Measurements from ENCODE around the gene CNOT4. TPM values are rescaled to one million over a fixed set of nuclear protein-coding genes. Genes with fewer than 3 reads are reported as not detected.
"Not testable (repeated sequence)": the region's sequence is repeated elsewhere in the genome, so short reads cannot be mapped to it uniquely, and the experiment has no call there.

CNOT4 gene
- total RNA-seq, 1 donor from 2014 or later = 22.8 TPM

DNA sequence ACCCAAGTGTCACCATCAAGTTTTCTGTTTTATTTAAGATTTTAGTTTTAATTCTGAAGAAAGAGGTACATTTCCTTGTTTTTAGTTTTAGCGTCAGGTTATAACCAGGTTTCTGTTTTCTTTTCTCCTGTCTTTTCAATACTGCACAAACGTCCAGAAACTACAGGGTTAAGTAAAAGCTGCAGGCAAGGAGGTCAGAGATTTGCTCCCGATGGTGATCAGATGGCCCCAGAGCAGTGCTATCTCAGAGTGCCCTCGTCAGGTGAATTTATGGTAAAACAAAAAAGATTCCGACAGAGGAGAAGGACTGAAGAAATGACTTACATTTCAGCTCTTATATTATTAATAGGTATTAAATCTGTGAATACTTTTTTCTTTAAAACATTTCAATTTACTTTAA is 148.1 kb downstream of the CNOT4 start:
- no peak overlapping the region for H3K27ac Mint-ChIP-seq (ENCODE audit: unreplicated experiment)
- no peak for DNase-seq (ENCODE audit: extremely low spot score, unreplicated experiment)
- no peaks in the 10 kb centered on the region for H3K4me1 Mint-ChIP-seq (ENCODE audit: unreplicated experiment)
- no peaks in the 10 kb centered on the region for H3K27me3 Mint-ChIP-seq (ENCODE audit: unreplicated experiment)
- no peak overlapping the region for H3K4me3 Mint-ChIP-seq (ENCODE audit: unreplicated experiment)
- TF ChIP-seq, protein P1, sequence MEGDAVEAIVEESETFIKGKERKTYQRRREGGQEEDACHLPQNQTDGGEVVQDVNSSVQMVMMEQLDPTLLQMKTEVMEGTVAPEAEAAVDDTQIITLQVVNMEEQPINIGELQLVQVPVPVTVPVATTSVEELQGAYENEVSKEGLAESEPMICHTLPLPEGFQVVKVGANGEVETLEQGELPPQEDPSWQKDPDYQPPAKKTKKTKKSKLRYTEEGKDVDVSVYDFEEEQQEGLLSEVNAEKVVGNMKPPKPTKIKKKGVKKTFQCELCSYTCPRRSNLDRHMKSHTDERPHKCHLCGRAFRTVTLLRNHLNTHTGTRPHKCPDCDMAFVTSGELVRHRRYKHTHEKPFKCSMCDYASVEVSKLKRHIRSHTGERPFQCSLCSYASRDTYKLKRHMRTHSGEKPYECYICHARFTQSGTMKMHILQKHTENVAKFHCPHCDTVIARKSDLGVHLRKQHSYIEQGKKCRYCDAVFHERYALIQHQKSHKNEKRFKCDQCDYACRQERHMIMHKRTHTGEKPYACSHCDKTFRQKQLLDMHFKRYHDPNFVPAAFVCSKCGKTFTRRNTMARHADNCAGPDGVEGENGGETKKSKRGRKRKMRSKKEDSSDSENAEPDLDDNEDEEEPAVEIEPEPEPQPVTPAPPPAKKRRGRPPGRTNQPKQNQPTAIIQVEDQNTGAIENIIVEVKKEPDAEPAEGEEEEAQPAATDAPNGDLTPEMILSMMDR (IDR thresholded peaks at IDR 0.05) = no peak
- H3K36me3 Mint-ChIP-seq (ENCODE audit: unreplicated experiment) = peaks cover 27% of the 10 kb centered on the region
- H3K9me3 Mint-ChIP-seq (ENCODE audit: unreplicated experiment) = no peaks in the 10 kb centered on the region

DNA sequence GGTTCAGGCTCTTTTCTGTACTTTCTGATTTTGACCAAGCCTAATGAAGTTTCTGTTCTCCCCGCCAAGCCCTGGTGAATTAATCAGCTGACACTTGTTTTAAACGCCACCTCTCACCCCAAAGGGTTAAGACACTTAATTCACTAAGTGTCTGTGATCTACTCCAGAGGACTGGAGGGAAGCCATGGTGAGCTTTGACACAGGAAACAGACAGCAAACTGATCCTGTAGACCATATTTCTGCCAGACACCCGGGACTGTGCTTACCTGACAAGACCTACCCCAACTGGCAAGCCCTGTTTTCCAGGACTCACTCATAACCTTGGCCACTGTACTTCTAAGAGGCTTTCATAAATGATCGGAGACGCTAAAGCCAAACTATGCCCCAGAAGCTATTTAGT is 150.3 kb downstream of the CNOT4 start:
- no peaks in the 10 kb centered on the region for H3K9me3 Mint-ChIP-seq (ENCODE audit: unreplicated experiment)
- H3K36me3 Mint-ChIP-seq (ENCODE audit: unreplicated experiment) = peaks cover 27% of the 10 kb centered on the region
- no peak overlapping the region for H3K27ac Mint-ChIP-seq (ENCODE audit: unreplicated experiment)
- H3K27me3 Mint-ChIP-seq (ENCODE audit: unreplicated experiment) = peaks cover 13% of the 10 kb centered on the region
- no peak overlapping the region for H3K4me3 Mint-ChIP-seq (ENCODE audit: unreplicated experiment)
- no peak for DNase-seq (ENCODE audit: extremely low spot score, unreplicated experiment)
- no peaks in the 10 kb centered on the region for H3K4me1 Mint-ChIP-seq (ENCODE audit: unreplicated experiment)
- TF ChIP-seq, protein P1 (IDR thresholded peaks at IDR 0.05) = no peak

DNA sequence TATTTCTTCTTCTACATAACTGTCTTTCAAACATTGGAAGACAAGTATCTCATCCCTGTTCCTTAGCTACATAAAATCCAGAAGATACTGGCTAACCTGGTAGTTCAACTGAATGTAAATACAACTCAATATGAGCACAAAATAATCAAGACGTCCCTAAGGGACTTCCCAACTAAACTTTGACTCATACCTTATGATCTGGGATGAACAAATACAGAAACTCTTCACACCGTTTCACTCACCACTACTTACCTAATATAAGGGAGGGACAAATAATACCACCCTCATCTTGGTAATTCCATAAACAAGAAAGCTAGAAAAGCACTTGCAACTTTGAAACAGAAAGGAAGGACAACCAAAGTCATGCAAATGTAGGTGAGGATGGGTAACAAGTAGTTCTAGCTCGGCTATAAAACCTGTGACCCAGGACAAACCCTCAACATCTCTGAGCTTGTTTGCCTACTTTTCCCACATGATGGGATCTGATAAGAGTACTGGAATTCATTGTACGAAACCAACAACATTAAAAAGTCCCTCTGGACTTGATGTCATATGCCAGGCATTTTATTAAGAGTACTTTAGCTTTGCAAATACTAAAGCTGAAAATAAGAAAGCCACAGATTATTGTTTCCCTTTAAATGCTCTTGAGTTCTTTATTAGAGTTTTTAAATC is 154.4 kb downstream of the CNOT4 start:
- Mint-ChIP-seq H3K36me3 (ENCODE audit: unreplicated experiment) (no peaks in the 10 kb centered on the region), H3K4me1 (ENCODE audit: unreplicated experiment) (no peaks in the 10 kb centered on the region), H3K9me3 (ENCODE audit: unreplicated experiment) (no peaks in the 10 kb centered on the region), H3K27me3 (ENCODE audit: unreplicated experiment) (peaks cover 23% of the 10 kb centered on the region), H3K4me3 (ENCODE audit: unreplicated experiment) (no peak overlapping the region), H3K27ac (ENCODE audit: unreplicated experiment) (no peak overlapping the region)
- no peak for DNase-seq (ENCODE audit: extremely low spot score, unreplicated experiment)
- TF ChIP-seq, protein P1 (IDR thresholded peaks at IDR 0.05) = no peak

DNA sequence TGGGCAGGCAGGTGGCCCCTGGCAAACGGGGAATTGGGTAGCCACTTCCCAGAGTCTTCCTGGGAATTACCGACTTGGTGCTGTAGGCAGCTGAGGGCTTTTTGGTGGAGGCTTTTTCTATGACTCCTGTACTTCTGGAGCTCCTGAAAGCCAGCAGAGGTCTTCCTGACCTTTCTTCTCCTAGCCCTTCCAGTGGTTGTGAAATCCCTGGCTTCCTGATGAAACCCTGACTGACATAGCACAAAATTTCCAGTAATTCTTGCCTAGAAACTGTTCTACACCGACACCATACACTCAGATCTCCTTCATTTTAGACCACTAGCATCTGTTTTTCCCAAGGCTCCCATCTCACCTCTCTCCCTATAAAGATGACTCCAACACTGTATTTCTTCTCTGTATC is 156.1 kb downstream of the CNOT4 start:
- Mint-ChIP-seq H3K36me3 (ENCODE audit: unreplicated experiment) (no peaks in the 10 kb centered on the region), H3K4me3 (ENCODE audit: unreplicated experiment) (no peak overlapping the region), H3K27me3 (ENCODE audit: unreplicated experiment) (peaks cover 23% of the 10 kb centered on the region), H3K9me3 (ENCODE audit: unreplicated experiment) (no peaks in the 10 kb centered on the region), H3K4me1 (ENCODE audit: unreplicated experiment) (no peaks in the 10 kb centered on the region), H3K27ac (ENCODE audit: unreplicated experiment) (no peak overlapping the region)
- no peak for DNase-seq (ENCODE audit: extremely low spot score, unreplicated experiment)
- TF ChIP-seq, protein P1 (IDR thresholded peaks at IDR 0.05) = no peak

DNA sequence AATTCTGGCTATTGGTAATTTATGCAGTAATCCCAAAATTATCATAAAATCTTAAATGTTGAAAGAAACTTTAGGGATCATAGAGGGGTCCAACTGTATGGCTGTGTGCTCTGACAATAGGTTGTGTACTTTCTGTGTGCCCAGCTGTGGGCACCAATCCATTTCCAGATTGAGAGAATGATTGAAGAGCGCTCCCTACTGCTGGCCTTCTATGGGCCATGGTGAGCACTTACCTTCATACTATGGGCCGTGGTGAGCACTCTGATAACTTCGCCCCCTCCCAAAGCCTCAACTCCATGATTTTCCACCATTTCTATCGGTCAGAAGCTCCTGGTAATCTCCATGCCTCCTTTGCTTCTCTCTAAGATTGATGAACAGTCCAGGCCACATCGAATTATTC is 157.6 kb downstream of the CNOT4 start:
- no peaks in the 10 kb centered on the region for H3K4me1 Mint-ChIP-seq (ENCODE audit: unreplicated experiment)
- no peaks in the 10 kb centered on the region for H3K9me3 Mint-ChIP-seq (ENCODE audit: unreplicated experiment)
- H3K4me3 Mint-ChIP-seq (ENCODE audit: unreplicated experiment) = no peak overlapping the region
- H3K27ac Mint-ChIP-seq (ENCODE audit: unreplicated experiment) = no peak overlapping the region
- H3K27me3 Mint-ChIP-seq (ENCODE audit: unreplicated experiment) = peaks cover 23% of the 10 kb centered on the region
- TF ChIP-seq, protein P1 (IDR thresholded peaks at IDR 0.05) = no peak
- H3K36me3 Mint-ChIP-seq (ENCODE audit: unreplicated experiment) = no peaks in the 10 kb centered on the region
- no peak for DNase-seq (ENCODE audit: extremely low spot score, unreplicated experiment)

DNA sequence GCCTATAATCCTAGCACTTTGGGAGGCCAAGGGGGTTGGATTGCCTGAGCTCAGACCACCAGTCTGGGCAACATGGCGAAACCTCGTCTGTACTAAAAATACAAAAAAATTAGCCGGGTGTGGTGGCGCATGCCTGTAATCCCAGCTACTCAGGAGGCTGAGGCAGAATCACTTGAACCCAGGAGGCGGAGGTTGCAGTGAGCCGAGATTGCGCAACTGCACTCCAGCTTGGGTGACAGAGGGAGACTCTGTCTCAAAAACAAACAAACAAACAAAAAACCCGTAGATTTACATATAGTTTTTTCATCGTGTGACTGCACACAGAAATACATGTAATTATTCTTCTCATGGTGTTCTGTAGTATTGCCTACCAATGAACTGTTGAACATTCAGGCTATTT is 158.8 kb downstream of the CNOT4 start:
- peaks cover 23% of the 10 kb centered on the region for H3K27me3 Mint-ChIP-seq (ENCODE audit: unreplicated experiment)
- not testable (repeated sequence) for H3K36me3 Mint-ChIP-seq (ENCODE audit: unreplicated experiment); H3K4me3 Mint-ChIP-seq (ENCODE audit: unreplicated experiment)

More for the DNA sequence above, 158.8 kb downstream of the CNOT4 start:
- DNase-seq (ENCODE audit: extremely low spot score, unreplicated experiment); H3K9me3 Mint-ChIP-seq (ENCODE audit: unreplicated experiment); H3K4me1 Mint-ChIP-seq (ENCODE audit: unreplicated experiment); H3K27ac Mint-ChIP-seq (ENCODE audit: unreplicated experiment): not testable (repeated sequence)
